Ecto neural progenitor cell (in vitro differentiated cells): ENCODE measurements around the gene BANP.
A peak's percentile ranks its signal among the peaks of the same experiment; 100 is the strongest.
"Not testable (repeated sequence)": the region's sequence is repeated elsewhere in the genome, so short reads cannot be mapped to it uniquely, and the experiment has no call there.

ENCODE experiments used
- DNase-seq: peaks from one replicate; pipeline ENCODE4 v3.0.0-alpha.2; 2018; ENCODE audit warnings: low spot score

The BANP gene

GRCh38 chr16:88015806-88016140 is 64.5 kb downstream of the BANP start:
- DNase-seq = no peak

- DNase-seq = not testable (repeated sequence)
These were observed 65.2 kb downstream of the BANP start for GRCh38 chr16:88016386-88016785.

- DNase-seq = no peak
These were observed 65.7 kb downstream of the BANP start for GRCh38 chr16:88016964-88017363.

GRCh38 chr16:88017587-88018101 is 66.4 kb downstream of the BANP start:
- no peak for DNase-seq

GRCh38 chr16:88018382-88018781 is 67.1 kb downstream of the BANP start:
- DNase-seq = not testable (repeated sequence)

GRCh38 chr16:88019041-88019820 is 68.0 kb downstream of the BANP start:
- not testable (repeated sequence) for DNase-seq

- no peak for DNase-seq
These were observed 68.7 kb downstream of the BANP start for GRCh38 chr16:88019821-88020515.

GRCh38 chr16:88020516-88020885 is 69.3 kb downstream of the BANP start:
- DNase-seq = no peak

GRCh38 chr16:88021041-88021970 is 70.1 kb downstream of the BANP start:
- not testable (repeated sequence) for DNase-seq

- DNase-seq = no peak
These were observed 71.1 kb downstream of the BANP start for GRCh38 chr16:88022076-88023042.

GRCh38 chr16:88023366-88023765 is 72.1 kb downstream of the BANP start:
- DNase-seq = no peak

GRCh38 chr16:88023786-88024185 is 72.6 kb downstream of the BANP start:
- DNase-seq = no peak

GRCh38 chr16:88024491-88025085 is 73.4 kb downstream of the BANP start:
- peak; percentile 73 for DNase-seq

- not testable (repeated sequence) for DNase-seq
These were observed 73.9 kb downstream of the BANP start for GRCh38 chr16:88025086-88025492.

- DNase-seq = not testable (repeated sequence)
These were observed 74.8 kb downstream of the BANP start for GRCh38 chr16:88025828-88026555.

- DNase-seq = no peak
These were observed 76.0 kb downstream of the BANP start for GRCh38 chr16:88026964-88027938.

GRCh38 chr16:88028177-88028930 is 77.1 kb downstream of the BANP start:
- DNase-seq = not testable (repeated sequence)

GRCh38 chr16:88030498-88030897 is 79.3 kb downstream of the BANP start:
- DNase-seq = no peak
